Nephron (organoid): ENCODE measurements around the gene UBFD1.
"Not testable (repeated sequence)": the region's sequence is repeated elsewhere in the genome, so short reads cannot be mapped to it uniquely, and the experiment has no call there.

Experiments
- H3K27ac Mint-ChIP-seq, 3 experiments: 2 replicates each; pipeline ENCODE4 v1.8.0; 2020; ENCODE audit warnings: mixed read lengths in 3 of 3, mild to moderate bottlenecking in 2 of 3, moderate library complexity in 1 of 3
- H3K27me3 Mint-ChIP-seq: 2 replicates; pipeline ENCODE4 v1.8.0; 2021; ENCODE audit warnings: low read depth, mild to moderate bottlenecking, moderate library complexity, mixed read lengths
- H3K36me3 Mint-ChIP-seq: 2 replicates; pipeline ENCODE4 v1.8.0; 2020; ENCODE audit warnings: low read depth, mixed read lengths
- H3K4me1 Mint-ChIP-seq: 2 replicates; pipeline ENCODE4 v1.8.0; 2020; ENCODE audit warnings: mixed read lengths
- H3K4me3 Mint-ChIP-seq, 3 experiments: 2 replicates each; pipeline ENCODE4 v1.8.0; 2020; ENCODE audit warnings: mild to moderate bottlenecking in 3 of 3, mixed read lengths in 3 of 3, moderate library complexity in 2 of 3
- H3K9me3 Mint-ChIP-seq: 2 replicates; pipeline ENCODE4 v1.8.0; 2020; ENCODE audit warnings: mixed read lengths
- TF ChIP-seq, protein P1 (sequence below), 3 experiments: fragments of 200-600 bp; sonication (generic); IDR thresholded peaks; one replicate each; pipeline ENCODE4 v1.5.0; 2021; ENCODE audit warnings: antibody characterized with exemption in 3 of 3; ENCODE audit not compliant: unreplicated experiment in 3 of 3

Gene UBFD1

DNA sequence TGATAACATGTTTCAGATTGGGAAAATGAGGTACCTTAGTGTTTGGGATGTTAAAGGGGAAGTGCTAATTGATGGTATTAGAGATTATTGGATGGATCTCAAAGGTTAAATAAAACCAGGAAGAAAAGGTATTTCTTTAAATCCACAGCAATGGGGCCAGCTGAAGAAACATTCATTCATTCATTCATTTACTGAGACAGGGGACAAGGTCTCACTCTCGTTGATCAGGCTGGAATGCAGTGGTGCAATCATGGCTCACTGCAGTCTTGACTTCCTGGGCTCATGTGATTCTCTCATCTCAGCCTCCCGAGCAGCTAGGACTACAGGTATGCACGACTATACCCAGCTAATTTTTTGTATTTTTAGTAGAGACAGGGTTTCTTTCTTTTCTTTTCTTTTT lies 20.1 kb upstream of the UBFD1 start:
- Mint-ChIP-seq H3K4me1 (no peaks in the 10 kb centered on the region), H3K27ac (no peak overlapping the region), H3K9me3 (no peaks in the 10 kb centered on the region), H3K27me3 (no peaks in the 10 kb centered on the region), H3K36me3 (peaks cover 26% of the 10 kb centered on the region), H3K4me3 (no peak overlapping the region)
- TF ChIP-seq, protein P1, sequence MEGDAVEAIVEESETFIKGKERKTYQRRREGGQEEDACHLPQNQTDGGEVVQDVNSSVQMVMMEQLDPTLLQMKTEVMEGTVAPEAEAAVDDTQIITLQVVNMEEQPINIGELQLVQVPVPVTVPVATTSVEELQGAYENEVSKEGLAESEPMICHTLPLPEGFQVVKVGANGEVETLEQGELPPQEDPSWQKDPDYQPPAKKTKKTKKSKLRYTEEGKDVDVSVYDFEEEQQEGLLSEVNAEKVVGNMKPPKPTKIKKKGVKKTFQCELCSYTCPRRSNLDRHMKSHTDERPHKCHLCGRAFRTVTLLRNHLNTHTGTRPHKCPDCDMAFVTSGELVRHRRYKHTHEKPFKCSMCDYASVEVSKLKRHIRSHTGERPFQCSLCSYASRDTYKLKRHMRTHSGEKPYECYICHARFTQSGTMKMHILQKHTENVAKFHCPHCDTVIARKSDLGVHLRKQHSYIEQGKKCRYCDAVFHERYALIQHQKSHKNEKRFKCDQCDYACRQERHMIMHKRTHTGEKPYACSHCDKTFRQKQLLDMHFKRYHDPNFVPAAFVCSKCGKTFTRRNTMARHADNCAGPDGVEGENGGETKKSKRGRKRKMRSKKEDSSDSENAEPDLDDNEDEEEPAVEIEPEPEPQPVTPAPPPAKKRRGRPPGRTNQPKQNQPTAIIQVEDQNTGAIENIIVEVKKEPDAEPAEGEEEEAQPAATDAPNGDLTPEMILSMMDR (IDR thresholded peaks at IDR 0.05; ENCODE audit: unreplicated experiment in 3 of 3), result no peak

DNA sequence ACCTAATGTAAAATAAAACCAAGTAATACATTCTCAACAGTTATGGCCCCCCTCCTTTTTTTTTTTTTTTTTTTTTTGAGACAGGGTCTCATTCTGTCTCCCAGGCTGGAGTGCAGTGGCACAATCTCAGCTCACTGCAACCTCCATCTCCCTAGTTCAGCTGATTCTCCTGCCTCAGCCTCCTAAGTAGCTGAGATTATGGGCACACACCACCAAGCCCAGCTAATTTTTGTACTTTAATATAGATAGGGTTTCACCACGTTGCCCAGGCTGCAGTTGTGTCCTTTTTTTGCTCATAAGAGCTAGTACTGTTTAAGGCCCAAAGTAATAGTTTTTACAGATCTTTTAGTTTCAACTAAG lies 18.6 kb upstream of the UBFD1 start:
- H3K4me3 Mint-ChIP-seq, result no peak overlapping the region
- H3K27ac Mint-ChIP-seq, result no peak overlapping the region
- H3K4me1 Mint-ChIP-seq, result no peaks in the 10 kb centered on the region
- no peaks in the 10 kb centered on the region for H3K27me3 Mint-ChIP-seq
- H3K9me3 Mint-ChIP-seq, result no peaks in the 10 kb centered on the region
- TF ChIP-seq, protein P1 (IDR thresholded peaks at IDR 0.05; ENCODE audit: unreplicated experiment in 3 of 3), result no peak
- peaks cover 23% of the 10 kb centered on the region for H3K36me3 Mint-ChIP-seq

DNA sequence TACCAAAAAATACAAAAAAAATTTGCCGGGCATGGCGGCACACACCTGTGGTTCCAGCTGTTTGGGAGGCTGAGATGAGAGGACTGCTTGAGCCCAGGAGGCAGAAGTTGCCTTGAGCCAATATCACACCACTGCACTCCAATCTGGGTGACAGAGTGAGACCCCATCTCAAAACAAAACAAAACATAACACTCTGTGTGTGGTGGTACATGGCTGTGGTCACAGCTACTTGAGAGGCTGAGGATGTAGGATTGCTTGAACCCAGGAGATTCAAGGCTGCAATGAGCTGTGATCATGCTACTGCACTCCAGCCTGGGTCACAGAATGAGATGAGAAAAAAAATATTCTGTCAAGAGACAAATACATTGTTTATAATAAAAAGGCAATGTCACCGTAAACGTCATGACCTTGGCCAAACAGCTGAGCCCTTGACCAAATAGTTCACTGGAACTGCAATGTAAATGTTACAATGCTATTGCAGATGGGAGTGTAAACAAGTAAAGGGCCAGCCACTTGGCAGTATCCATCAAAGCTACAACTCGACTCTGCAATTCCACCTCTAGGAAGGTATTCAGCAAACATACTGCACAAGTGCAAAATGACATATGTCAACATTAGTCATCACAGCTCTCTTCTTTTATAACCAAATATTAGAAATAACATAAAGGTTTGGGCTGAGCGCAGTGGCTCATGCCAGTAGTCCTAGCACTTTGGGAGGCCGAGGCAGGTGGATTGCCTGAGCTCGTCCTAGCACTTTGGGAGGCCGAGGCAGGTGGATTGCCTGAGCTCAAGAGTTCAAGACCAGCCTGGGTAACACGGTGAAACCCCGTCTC lies 17.3 kb upstream of the UBFD1 start:
- Mint-ChIP-seq H3K36me3 (peaks cover 21% of the 10 kb centered on the region), H3K27me3 (no peaks in the 10 kb centered on the region), H3K4me1 (no peaks in the 10 kb centered on the region), H3K27ac (no peak overlapping the region), H3K4me3 (no peak overlapping the region), H3K9me3 (no peaks in the 10 kb centered on the region)
- TF ChIP-seq, protein P1 (IDR thresholded peaks at IDR 0.05; ENCODE audit: unreplicated experiment in 3 of 3), result no peak

DNA sequence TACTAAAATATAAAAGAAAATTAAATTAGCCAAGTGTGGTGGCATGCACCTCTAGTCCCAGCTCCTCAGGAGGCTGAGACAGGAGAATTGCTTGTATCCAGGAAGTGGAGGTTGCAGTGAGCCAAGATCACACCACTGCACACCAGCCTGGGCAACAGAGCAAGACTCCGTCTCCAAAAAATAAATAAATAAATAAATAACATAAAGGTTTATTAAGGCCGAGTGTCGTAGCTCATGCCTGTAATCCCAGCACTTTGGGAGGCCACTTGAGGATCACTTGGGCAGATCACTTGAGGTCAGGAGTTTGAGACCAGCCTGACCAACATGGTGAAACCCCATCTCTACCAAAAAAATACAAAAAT lies 16.7 kb upstream of the UBFD1 start:
- H3K27me3 Mint-ChIP-seq, H3K4me3 Mint-ChIP-seq, H3K9me3 Mint-ChIP-seq, H3K4me1 Mint-ChIP-seq, H3K27ac Mint-ChIP-seq: not testable (repeated sequence)
- H3K36me3 Mint-ChIP-seq, result peaks cover 21% of the 10 kb centered on the region

DNA sequence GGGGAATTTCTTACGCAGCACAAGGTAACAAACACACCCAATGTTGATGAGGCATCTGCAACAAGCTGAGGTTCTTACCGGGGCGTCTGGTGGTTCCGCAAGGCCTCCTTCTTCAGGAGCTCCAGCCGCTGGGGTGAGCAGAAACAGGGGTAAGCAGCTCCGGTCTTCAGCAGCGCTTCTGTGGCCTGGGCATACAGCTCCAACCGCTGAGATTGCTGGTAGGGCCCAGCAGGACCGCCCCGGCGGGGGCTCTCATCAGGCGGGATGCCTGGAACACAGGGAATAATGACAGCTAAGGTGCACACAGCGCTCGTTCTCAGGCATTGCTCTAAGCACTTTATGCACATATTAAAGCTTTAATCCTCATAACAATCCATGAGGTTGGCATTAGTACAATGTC lies 13.1 kb upstream of the UBFD1 start:
- no peaks in the 10 kb centered on the region for H3K27me3 Mint-ChIP-seq

DNA sequence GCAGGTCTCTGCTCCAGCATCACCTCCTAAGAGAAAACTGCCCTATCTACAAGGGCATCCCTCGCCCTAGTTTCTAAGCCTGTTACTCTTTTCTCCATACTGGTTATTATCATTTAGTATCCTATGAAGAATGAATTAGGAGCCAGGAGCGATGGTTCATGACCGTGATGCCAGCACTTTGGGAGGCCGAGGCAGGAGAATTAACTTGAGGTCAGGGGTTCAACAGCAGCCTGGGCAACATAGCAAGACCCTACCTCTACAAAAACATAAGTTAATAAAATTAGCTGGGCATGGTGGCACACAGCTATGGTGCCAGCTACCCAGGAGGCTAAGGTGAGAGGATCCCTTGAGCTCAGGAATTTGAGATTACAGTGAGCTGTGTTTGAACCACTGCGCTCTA lies 7.6 kb upstream of the UBFD1 start:
- H3K27me3 Mint-ChIP-seq, result no peaks in the 10 kb centered on the region

More for the DNA sequence above, 13.1 kb upstream of the UBFD1 start:
- TF ChIP-seq, protein P1 (IDR thresholded peaks at IDR 0.05; ENCODE audit: unreplicated experiment in 3 of 3), result no peak
- no peaks in the 10 kb centered on the region for H3K4me1 Mint-ChIP-seq
- H3K36me3 Mint-ChIP-seq, result peaks cover 28% of the 10 kb centered on the region
- H3K4me3 Mint-ChIP-seq, result no peak overlapping the region
- no peak overlapping the region for H3K27ac Mint-ChIP-seq
- H3K9me3 Mint-ChIP-seq, result no peaks in the 10 kb centered on the region

More for the DNA sequence above, 7.6 kb upstream of the UBFD1 start:
- TF ChIP-seq, protein P1 (IDR thresholded peaks at IDR 0.05; ENCODE audit: unreplicated experiment in 3 of 3), result no peak
- Mint-ChIP-seq H3K36me3 (peaks cover 27% of the 10 kb centered on the region), H3K27ac (no peak overlapping the region), H3K4me1 (no peaks in the 10 kb centered on the region), H3K9me3 (no peaks in the 10 kb centered on the region), H3K4me3 (no peak overlapping the region)
